ENCODE results near the gene RAD51AP1. TPM values are rescaled to one million over a fixed set of nuclear protein-coding genes. Genes with fewer than 3 reads are reported as not detected.

The RAD51AP1 gene
- total RNA-seq, 1 donor from 2014 or later: 13.3 TPM

DNA sequence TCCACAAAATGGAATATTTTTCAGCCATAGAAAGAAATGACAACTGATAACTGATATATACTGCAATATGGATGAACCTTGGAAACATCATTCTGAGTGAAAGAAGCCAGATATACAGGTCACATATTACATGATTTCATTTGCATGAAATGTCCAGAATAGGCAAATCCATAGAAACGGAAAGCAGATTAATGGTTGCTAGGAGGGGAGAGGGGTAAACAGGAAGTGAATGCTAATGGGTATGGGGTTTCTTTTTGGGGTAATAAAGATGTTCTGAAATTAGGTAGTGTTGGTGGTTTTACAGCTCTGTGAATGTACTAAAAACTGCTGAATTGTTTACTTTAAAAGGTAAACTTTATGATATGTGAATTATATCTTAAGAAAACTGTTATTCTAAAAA is 6.5 kb downstream of the RAD51AP1 start:
- no peak for DNase-seq (ENCODE audit: low read depth, low spot score)

DNA sequence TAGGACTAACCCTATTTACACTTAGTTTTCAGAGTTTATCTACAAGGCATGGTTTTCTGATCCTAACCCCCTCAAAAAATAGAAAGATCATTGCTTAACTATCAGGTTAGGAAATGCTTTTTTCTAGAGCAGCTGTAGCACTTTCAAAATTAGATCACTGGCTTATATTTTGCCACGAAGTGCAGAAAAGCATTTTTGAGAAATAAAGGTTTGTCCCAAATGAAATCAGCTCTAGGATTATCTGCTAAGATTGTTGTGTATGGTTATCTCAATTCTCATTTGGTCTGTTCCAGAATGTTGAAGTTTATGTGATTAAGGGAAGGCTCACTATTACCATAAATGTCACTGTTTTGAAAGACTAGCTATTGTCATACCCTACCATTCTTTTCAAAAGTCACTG is 13.5 kb downstream of the RAD51AP1 start:
- DNase-seq (ENCODE audit: low read depth, low spot score): no peak

DNA sequence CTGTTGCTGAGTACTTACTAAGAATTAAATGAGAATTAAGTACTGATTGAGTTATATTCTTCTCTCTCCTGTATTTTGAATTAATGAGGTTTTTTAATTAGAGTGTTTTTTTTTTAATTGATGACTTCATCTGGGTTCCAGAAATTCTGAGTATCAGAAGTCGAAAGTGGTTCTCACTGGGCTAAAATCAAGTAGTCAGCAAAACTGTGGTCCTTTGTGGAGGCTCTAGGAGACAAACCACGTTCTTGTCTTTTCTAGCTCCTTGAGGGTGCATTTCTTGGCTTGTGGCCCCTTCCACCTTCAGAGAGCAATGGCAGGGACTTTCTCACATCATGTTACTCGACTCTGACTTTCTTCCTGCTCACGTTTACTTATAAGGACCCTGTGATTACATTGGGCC is 15.3 kb downstream of the RAD51AP1 start:
- DNase-seq (ENCODE audit: low read depth, low spot score): no peak

DNA sequence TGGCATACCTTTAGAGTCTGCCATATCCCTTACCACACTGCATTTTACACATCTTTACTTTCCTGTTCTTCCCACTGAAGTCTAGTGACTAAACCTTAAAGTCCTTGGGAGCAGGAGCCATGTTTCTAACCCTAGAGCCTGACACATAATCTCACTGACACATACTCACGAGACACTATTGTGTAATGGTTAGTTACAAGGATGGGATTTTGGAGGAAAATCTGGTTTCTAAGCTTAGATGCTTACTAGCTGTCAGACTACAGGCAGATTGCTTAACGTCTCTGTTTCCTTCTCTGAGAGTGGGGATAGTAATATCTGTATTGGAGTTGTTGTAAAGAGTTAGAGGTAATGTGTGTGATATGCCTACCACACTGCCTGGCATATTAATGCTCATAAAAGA is 17.1 kb downstream of the RAD51AP1 start:
- DNase-seq (ENCODE audit: low read depth, low spot score): no peak

DNA sequence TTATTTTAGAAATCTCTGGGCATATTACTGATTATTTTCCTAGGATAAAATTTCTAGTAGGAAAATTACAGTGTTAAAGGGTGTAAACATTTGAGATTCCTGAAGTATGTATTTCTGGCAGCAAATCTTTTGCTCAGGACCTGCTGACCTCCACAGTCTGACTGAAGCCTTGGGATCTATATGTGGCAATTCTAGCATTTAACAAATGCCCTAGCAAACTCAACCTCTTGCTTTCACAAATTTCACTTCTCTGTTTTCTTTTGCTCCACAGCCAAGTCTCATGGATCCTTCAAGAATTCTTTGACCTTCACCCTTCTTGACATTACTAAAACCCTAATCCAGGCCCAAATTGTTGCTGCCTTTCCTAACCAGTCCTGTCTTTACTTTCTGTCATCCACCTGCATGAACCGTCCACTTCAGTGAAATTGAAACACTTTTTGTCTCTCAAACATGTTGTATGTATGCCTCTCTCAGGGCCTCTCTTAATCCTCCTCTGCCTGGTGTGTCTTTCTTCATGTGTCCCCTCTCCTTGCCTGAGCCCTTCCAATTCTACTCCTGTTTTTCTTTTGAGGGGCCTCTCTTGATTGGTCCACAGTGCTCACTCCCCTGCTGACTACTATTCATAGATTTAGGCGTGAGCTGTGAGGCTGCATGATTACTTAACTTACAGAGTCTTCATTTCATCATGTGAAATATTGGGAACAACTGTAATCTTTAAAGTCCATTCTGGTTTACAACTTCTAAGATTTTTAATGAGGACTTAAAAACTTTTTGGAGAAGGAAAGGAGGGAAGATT is 18.2 kb downstream of the RAD51AP1 start:
- no peak for DNase-seq (ENCODE audit: low read depth, low spot score)

DNA sequence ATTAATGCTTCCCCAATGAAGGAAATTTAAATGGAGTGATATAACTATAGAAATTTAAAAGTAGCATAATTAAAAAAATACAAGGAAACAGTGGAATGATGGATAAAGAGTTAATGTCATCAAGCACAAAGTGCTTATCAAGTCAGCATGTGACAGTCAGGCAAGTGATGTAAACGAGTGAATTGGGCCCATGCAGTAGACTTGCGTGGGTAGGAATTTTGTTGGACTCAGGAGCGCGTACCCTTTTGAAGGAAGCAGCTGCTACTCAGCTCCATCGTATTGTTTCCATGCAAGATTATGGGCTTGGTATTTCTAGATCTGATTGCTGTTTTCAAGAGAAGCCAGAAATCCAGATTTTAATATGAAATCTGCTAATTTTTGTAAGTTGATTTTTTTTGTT is 18.9 kb downstream of the RAD51AP1 start:
- no peak for DNase-seq (ENCODE audit: low read depth, low spot score)

DNA sequence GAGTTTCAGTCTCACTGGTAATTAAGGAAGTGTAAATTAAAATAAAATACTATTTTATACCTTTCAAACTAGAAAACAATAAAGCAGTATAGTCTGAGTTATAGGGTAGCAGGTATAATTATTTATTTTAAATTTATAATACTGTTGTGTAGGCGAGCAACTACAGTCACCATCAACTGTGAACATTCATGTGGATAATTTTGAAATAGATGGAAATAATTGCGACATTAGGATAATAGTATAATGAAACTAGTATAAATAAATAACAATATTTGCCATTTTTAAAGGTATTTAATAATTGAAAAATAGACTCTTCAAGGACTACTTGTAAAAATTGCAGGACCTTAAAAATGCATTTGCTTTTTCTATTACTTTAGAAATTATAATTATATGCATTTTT is 19.5 kb downstream of the RAD51AP1 start:
- DNase-seq (ENCODE audit: low read depth, low spot score): no peak

DNA sequence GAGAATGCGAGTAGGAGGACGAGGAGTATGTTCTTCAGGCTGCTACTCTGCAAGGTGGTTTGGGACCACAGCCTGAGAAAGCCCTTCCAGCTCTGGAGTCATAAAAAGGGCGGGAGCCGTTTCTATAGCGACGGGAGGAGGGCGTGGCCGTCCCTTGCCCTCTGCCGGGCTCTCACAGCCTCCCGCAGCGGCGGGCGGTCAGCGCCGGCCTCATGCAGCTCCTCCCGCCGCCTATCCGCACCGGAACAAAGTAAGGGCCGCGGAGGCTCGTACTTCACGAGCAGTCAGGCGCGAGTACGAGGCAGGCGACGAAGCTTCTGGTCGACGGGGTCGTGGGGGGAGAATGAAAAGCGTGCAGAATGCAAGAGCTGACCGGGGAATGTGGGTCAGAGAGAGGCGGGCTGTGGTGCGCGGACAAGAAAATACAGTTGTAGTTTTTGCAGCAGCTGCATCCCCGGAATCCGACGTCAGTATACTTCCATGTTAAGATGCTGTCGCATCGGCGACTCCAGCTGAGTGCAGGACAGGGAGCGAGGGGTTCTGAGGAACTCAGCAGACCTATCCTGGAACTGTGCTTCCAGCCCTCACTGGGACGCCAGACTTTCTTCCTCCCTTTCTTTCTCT is 23.5 kb downstream of the RAD51AP1 start, which contains the start of gene DYRK4:
TSS of gene DYRK4 (plus strand) at position 175 of the 624 bp plus-strand sequence. CDS start at position 213, 38 bp downstream.
- DNase-seq (ENCODE audit: low read depth, low spot score): no peak

DNA sequence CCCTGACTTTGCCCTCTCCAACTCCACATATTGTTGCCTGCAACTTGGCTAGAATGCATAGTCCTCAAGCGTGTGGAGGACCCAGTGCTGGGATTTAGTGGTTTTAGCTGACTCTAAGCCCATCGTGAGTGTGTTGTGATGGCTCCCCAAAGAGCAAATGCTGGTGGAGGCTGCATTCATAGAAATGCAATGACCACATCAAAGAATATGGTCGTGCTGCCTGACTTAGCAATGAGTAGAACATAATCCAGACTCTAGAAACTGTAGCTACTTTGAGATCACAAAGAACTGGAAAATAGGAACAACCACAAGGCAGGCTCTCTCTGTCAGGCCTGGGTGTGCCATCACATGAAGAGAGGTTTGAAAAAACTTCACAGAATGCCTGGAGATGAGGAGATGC is 24.6 kb downstream of the RAD51AP1 start:
- DNase-seq (ENCODE audit: low read depth, low spot score): no peak

DNA sequence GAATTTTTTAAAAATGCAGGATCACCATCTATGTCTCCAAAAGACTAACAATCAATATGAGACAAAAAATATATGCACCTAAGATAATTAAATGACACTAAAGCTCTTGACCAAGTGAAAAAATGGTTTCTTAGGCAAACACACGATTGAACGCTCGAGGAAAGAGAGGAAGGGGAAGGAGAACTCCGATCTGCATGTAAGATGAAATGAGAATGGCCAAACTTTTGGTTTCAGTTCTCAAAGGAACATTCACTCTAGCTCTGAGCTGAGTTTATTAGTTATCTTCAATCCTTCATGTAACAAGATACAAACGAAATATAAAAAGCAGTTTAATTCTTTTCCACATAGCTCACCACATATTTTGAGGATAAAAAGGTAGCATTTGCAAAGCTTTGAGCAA is 26.1 kb downstream of the RAD51AP1 start:
- no peak for DNase-seq (ENCODE audit: low read depth, low spot score)

DNA sequence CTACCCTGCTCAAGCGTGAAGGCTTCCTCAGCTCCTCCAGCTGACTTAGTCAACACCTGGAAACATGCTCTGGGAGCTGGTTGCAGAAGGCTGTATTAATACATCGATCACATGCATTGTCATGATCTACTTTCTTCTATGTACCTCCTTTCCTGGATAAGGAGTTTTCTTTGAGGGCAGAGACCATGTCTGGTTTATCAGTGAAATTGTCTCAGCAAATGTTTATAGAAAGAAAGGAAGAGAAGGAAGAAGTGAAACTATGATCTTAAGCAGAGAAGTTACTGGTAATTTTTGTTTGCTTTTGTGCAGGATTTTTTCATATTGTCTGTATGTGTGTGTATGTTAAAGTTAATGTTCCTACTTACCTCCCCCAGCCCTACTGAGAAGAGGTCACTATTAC is 27.8 kb downstream of the RAD51AP1 start:
- no peak for DNase-seq (ENCODE audit: low read depth, low spot score)

DNA sequence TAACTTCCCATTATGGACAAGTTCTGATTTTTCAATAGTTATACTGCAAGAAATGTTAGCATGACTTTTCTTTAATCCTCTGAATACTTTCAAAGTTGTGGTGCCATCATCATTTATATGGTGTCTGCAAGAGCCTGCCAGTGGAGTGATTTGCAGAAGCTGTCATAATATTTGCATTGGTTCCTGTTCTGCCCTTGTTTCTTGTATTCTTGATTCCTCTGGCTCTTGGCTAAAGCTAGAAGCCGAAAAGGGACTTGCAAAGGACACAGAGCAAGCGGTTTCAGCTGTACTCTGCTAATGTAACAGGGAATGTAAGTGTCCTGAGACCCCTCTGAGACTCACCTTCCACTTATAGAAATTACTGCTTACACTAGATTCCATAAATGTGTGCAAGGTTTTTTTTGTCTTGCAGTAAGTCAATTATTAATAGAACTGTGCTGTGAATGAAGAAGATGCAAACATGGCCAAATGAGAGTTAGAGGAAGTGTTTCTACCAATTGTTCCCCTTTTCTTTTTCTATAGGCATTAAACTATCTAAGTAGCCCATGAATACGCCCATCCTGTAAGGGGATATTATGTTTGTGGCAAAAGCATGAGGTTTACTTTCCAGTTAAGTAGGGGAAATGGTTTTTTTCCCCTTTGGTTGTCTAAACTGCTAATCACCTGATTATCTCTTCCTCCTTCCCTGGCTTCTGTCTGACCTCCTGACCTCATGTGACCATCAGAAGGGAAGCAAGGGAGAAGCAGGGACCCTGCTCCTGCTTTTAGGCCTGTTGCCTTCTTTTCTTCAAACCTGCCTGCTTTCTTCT is 28.6 kb downstream of the RAD51AP1 start:
- DNase-seq (ENCODE audit: low read depth, low spot score): no peak

DNA sequence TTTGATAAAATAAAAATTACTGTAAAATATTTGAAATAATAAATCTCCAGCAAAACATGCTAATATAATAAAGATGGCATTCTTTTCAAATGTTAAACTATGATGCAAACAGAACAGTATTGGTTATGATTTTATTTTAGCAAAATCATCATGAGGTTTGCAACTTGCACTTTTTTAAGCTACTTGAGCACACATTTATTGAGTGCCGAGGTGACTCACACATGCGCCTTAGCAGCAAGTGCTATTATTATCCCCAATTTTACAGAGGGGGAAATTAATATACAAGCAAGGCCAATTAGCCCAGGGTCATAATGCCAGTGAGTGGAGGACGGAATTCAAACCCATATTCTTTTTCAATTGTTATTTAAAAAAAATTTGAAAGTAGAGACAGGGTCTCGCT is 30.6 kb downstream of the RAD51AP1 start:
- DNase-seq (ENCODE audit: low read depth, low spot score): no peak

DNA sequence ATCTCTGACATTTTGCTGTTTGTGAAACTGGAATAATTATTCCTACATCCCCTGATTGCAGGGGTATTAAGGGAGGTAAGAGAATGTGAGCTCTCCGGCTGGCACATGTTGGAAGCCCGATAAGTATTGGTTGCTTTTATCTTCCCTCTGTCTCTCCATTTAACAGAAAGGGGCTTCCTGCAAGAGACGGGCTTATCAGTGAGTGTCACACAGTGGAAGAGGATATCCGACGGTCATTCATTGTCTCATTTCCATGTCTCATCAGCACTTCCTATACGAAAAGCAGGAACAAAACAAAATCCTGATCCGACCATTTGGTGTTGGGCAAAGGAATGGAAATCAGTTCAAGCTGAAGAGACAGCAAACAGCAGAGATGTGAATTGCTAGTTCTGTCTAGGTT is 34.0 kb downstream of the RAD51AP1 start:
- DNase-seq (ENCODE audit: low read depth, low spot score): peak; percentile 19

DNA sequence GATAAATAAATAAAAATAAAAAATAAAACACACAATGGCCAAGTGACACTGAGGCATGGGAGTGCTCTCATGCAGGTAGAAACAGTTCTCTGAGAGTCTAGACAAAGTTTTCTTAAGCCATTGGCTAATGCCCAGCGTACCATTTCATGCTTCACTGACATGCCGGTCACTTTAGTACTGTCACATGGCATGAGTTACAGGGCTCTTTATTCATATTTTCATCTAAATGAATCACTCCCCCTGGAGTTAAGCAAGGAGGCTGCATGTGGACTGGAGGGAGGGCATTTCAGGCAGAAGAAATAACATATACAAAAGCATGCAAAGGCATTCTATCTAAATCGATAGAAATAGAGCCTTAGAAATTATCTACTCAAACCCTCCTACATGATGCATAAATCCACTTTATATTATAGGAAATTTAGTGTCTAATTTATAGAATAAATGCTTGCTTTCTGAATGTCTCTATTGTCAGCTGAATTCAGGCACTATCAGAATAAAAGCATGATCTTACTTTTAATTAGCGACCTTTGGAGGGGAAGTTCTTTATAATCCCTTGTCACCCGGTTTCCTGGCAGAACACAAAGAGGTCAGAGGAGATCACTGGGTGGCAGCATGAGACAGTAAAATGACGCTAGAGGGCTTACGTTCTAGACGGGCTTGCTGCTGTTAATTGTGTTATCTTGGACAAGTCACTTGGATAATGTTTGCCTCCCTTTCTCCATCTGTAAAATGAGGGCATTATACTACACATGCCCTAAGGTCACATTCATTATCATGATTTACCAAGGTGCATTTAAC is 40.8 kb downstream of the RAD51AP1 start:
- DNase-seq (ENCODE audit: low read depth, low spot score): no peak

DNA sequence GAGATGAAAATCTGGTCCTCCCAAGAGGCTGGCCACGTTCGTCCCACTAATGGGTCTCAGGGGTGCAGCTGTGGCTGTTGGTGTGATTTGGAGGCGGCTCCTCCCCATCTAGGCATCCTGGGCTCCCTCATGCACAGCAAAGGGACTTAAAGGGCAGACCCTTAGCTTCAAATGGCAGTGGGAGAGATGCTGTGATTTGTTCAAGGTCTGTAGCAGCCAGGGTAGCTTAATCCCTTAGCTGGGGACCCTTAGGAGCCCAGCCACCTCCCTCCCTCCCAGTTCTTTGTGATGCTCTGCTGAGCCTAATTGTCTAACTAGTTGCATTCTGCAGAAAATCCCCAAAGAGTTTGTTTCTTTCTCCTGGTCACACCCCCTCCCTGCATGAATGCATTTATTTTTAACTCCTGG is 41.6 kb downstream of the RAD51AP1 start:
- DNase-seq (ENCODE audit: low read depth, low spot score): no peak

DNA sequence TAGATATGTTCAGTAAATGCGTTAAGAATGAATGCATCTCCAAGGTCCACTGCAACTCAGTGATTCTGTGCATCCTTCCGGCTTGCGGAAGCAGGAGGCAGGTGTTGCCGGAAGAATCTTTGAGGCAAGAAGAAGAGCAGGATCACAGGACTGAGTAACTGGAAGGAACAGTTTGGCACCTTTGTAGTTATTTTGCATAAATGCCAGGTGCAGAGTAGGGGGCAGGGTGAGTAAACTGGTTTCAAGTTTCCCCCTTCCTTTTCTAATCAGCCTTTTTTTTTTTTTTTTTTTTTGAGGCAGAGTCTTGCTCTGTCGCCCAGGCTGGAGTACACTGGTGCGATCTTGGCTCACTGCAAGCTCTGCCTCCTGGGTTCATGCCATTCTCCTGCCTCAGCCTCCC is 45.6 kb downstream of the RAD51AP1 start:
- DNase-seq (ENCODE audit: low read depth, low spot score): no peak

DNA sequence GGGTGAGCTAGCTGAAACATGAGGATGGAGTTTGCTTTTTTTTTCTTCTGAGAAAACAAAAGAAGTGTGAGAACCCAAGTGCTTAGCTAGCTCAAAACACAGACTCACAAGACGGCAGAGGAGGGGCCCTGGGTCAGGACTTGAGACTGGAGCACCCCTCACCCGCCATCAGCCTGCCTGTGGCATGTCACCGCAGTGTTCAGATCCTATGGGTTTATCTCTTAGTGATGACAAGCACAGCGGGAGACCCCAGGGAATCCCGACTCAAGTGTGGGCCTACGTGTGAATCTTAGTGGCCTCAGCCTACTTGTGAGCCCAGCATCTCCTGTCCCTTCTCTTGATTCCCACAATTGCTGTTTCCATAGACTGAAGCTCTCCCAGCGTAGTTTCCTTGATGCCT is 46.2 kb downstream of the RAD51AP1 start:
- no peak for DNase-seq (ENCODE audit: low read depth, low spot score)

DNA sequence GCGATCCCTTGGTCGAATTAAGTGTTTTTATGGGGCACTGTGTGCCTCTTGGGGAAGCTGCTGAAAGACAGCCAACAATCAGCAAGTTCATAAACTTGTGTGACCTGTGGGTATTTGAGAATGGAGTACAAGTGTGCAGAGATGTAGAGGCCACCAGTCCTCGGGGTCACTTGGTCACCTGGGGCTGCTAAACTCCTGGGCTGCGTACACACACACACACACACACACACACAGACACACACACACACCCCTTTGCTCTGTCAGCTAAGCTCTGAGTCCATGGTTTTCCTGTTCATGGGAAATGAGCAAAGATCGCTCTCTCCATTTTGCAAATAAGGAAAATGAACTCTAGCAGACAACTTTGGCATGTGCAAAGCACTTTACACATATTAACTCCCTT is 47.8 kb downstream of the RAD51AP1 start:
- no peak for DNase-seq (ENCODE audit: low read depth, low spot score)

DNA sequence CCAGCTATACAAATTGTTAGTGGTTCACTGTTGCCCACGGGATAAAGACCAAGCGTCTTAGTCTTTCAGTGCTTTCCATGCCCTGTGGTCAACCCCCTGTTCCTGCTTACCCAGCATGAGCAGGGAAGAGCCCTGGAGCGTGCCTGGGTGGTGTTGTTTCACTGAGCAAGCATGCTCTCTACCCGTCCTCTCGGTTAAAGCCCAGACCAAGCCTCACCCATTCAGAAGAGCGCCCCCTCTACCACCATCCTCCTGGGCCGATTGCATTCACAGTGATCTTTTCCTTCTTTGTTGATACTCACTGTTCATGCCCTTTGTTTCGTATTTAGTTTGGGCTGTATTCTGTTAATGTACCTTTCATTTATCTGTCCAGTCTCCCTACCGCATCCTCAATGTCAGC is 48.4 kb downstream of the RAD51AP1 start:
- DNase-seq (ENCODE audit: low read depth, low spot score): no peak

DNA sequence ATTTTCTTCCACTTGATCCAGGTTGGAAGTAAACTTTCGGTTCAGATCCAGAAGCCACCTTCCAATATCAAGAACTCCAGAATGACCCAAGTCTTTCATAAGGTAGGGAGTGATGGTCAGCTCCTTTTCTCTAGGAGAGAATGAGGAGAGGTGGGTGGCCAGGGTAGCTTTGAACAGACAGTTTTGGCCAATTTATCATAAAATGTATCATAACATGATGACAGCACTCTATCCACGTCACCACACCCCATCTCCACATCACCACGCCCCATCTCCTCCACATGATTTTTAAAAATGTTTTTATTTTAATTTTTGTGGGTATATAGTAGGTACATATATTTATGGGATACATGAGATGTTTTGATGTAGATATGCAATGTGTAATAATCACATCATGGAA is 50.2 kb downstream of the RAD51AP1 start:
- DNase-seq (ENCODE audit: low read depth, low spot score): no peak

All from pulmonary artery endothelial cell (primary cell).